IMR-90 (cell line): Measurements from ENCODE around the gene RNF215. TPM values are rescaled to one million over a fixed set of nuclear protein-coding genes. Genes with fewer than 3 reads are reported as not detected.

Experiments
- ATAC-seq: fragments of 200-7000 bp; cut with Tn5 transposase; 2 replicates; pipeline ENCODE4 v1.9.1; 2020; ENCODE audit warnings: low read depth, mild to moderate bottlenecking, moderate library complexity
- BruUV-seq: library from RNA; stranded (reverse); fragments of 400-500 nt; replicated peaks from 2 replicates; lab custom pipeline; 2021; lab: Mats Ljungman, UMichigan
- CTCF ChIA-PET: fragments of 300-600 bp; formaldehyde crosslinking; extraction: SDS; loops from one replicate; lab custom pipeline; 2021; ENCODE audit warnings: antibody characterized with exemption; lab: Yijun Ruan, JAX
- POLR2A ChIA-PET: fragments of 300-600 bp; sonication (Branson Sonifier 250); formaldehyde crosslinking; loops from one replicate; lab custom pipeline; 2022; ENCODE audit warnings: antibody characterized with exemption; ENCODE audit not compliant: unreplicated experiment; lab: Charles Lee
- DNase-seq: peaks from one replicate; pipeline ENCODE4 v3.0.0; 2013
- H2AFZ ChIP-seq: replicated peaks from 2 replicates; pipeline ENCODE3; 2013; ENCODE audit warnings: low read length, mild to moderate bottlenecking; ENCODE audit not compliant: poor library complexity
- H2AK5ac ChIP-seq: 2 replicates; pipeline ENCODE4 v1.6.1; 2013; ENCODE audit warnings: low read depth, low read length, inconsistent platforms
- H2AK9ac ChIP-seq: replicated peaks from 2 replicates; pipeline ENCODE3; 2013; ENCODE audit warnings: mild to moderate bottlenecking, low read depth, low read length, moderate library complexity; ENCODE audit not compliant: poor library complexity
- H2BK120ac ChIP-seq: 2 replicates; pipeline ENCODE4 v1.6.1; 2013; ENCODE audit warnings: low read depth, low read length, inconsistent platforms
- H2BK15ac ChIP-seq: 3 replicates; pipeline ENCODE4 v1.6.1; 2013; ENCODE audit warnings: low read depth, low read length, inconsistent platforms
- H2BK20ac ChIP-seq: 2 replicates; pipeline ENCODE4 v1.6.1; 2013; ENCODE audit warnings: low read depth, mild to moderate bottlenecking, inconsistent platforms, low read length, moderate library complexity
- H2BK5ac ChIP-seq: 2 replicates; pipeline ENCODE4 v1.6.1; 2013; ENCODE audit warnings: mild to moderate bottlenecking, low read depth, low read length, inconsistent platforms; ENCODE audit not compliant: poor library complexity, severe bottlenecking
- H3K14ac ChIP-seq: replicated peaks from 2 replicates; pipeline ENCODE4 v1.6.1; 2013; ENCODE audit warnings: low read depth, low read length, inconsistent platforms
- H3K18ac ChIP-seq: 2 replicates; pipeline ENCODE4 v1.6.1; 2013; ENCODE audit warnings: low read depth, low read length, control low read depth
- H3K23ac ChIP-seq: 2 replicates; pipeline ENCODE4 v1.6.1; 2013; ENCODE audit warnings: low read depth, low read length, inconsistent platforms
- H3K27ac ChIP-seq: 2 replicates; pipeline ENCODE4 v1.5.1; 2013; ENCODE audit warnings: mild to moderate bottlenecking, control low read depth, low read length; ENCODE audit not compliant: insufficient read depth
- H3K27me3 ChIP-seq: 2 replicates; pipeline ENCODE4 v1.6.1; 2013; ENCODE audit warnings: low read length; ENCODE audit not compliant: control insufficient read depth, insufficient read depth
- H3K36me3 ChIP-seq: 2 replicates; pipeline ENCODE4 v1.6.1; 2013; ENCODE audit warnings: low read length, mixed read lengths; ENCODE audit not compliant: control insufficient read depth, insufficient read depth
- H3K4ac ChIP-seq: 2 replicates; pipeline ENCODE4 v1.6.1; 2013; ENCODE audit warnings: low read depth, low read length, inconsistent platforms
- H3K4me1 ChIP-seq: 2 replicates; pipeline ENCODE4 v1.6.1; 2013; ENCODE audit warnings: low read length, mixed read lengths; ENCODE audit not compliant: control insufficient read depth, insufficient read depth
- H3K4me2 ChIP-seq: 2 replicates; pipeline ENCODE4 v1.6.1; 2013; ENCODE audit warnings: low read depth, mild to moderate bottlenecking, control low read depth, low read length, moderate library complexity
- H3K4me3 ChIP-seq: 2 replicates; pipeline ENCODE4 v1.5.1; 2013; ENCODE audit warnings: low read depth, mild to moderate bottlenecking, control low read depth, low read length, moderate library complexity; ENCODE audit not compliant: insufficient read depth
- H3K56ac ChIP-seq: 2 replicates; pipeline ENCODE4 v1.6.1; 2013; ENCODE audit warnings: low read length, inconsistent platforms; ENCODE audit not compliant: insufficient read depth; ENCODE audit errors: extremely low read depth
- H3K79me1 ChIP-seq, 2 experiments: 2 replicates each; pipeline ENCODE4 v1.6.1; 2013; ENCODE audit warnings: low read length in 2 of 2, inconsistent platforms in 1 of 2, low read depth in 1 of 2
- H3K9ac ChIP-seq: 2 replicates; pipeline ENCODE4 v1.6.1; 2013; ENCODE audit warnings: low read depth, low read length, control low read depth
- H3K9me1 ChIP-seq: 2 replicates; pipeline ENCODE4 v1.6.1; 2013; ENCODE audit warnings: low read length, inconsistent platforms; ENCODE audit not compliant: insufficient read depth
- H3K9me3 ChIP-seq: 2 replicates; pipeline ENCODE4 v1.6.1; 2013; ENCODE audit warnings: low read length; ENCODE audit not compliant: control insufficient read depth, insufficient read depth
- H4K20me1 ChIP-seq: 2 replicates; pipeline ENCODE4 v1.6.1; 2013; ENCODE audit warnings: low read length, inconsistent platforms; ENCODE audit not compliant: insufficient read depth
- H4K5ac ChIP-seq: 2 replicates; pipeline ENCODE4 v1.6.1; 2013; ENCODE audit warnings: mild to moderate bottlenecking, low read depth, low read length, control low read depth
- H4K8ac ChIP-seq, 2 experiments: 2 replicates each; pipeline ENCODE4 v1.6.1; 2013; ENCODE audit warnings: low read depth in 2 of 2, low read length in 2 of 2, control low read depth in 1 of 2, inconsistent platforms in 1 of 2
- H4K91ac ChIP-seq: 2 replicates; pipeline ENCODE4 v1.6.1; 2013; ENCODE audit warnings: low read depth, low read length, inconsistent platforms; ENCODE audit not compliant: insufficient read depth
- BHLHE40 ChIP-seq: fragments of 150-350 bp; IDR thresholded peaks from 2 replicates; pipeline ENCODE4 v1.6.1; 2016; ENCODE audit warnings: mild to moderate bottlenecking, low read depth, low read length
- CEBPB ChIP-seq: IDR thresholded peaks from 2 replicates; pipeline ENCODE4 v1.6.1; 2012; ENCODE audit warnings: low read depth, low read length, improper control_type of control experiment
- CHD1 ChIP-seq: IDR thresholded peaks from 2 replicates; pipeline ENCODE4 v1.6.1; 2012; ENCODE audit warnings: low read depth, low read length, improper control_type of control experiment
- FOS ChIP-seq: fragments of 150-350 bp; IDR thresholded peaks from 2 replicates; pipeline ENCODE4 v1.6.1; 2016; ENCODE audit warnings: low read depth, low read length
- MAFK ChIP-seq: IDR thresholded peaks from 2 replicates; pipeline ENCODE4 v1.6.1; 2012; ENCODE audit warnings: low read depth, low read length, improper control_type of control experiment
- MAZ ChIP-seq: IDR thresholded peaks from 2 replicates; pipeline ENCODE4 v1.6.1; 2012; ENCODE audit warnings: low read depth, mild to moderate bottlenecking, low read length, improper control_type of control experiment, moderate library complexity, borderline replicate concordance
- MXI1 ChIP-seq: IDR thresholded peaks from 2 replicates; pipeline ENCODE4 v1.6.1; 2012; ENCODE audit warnings: low read depth, mild to moderate bottlenecking, low read length, moderate library complexity, borderline replicate concordance
- NFE2L2 ChIP-seq: fragments of 150-350 bp; IDR thresholded peaks from 2 replicates; pipeline ENCODE4 v1.6.1; 2016; ENCODE audit warnings: low read depth, mild to moderate bottlenecking, low read length
- POLR2A ChIP-seq: IDR thresholded peaks from 2 replicates; pipeline ENCODE4 v1.6.1; 2012; ENCODE audit warnings: mild to moderate bottlenecking, low read depth, low read length
- RAD21 ChIP-seq: IDR thresholded peaks from 2 replicates; pipeline ENCODE4 v1.6.1; 2012; ENCODE audit warnings: low read length, improper control_type of control experiment
- RFX5 ChIP-seq: IDR thresholded peaks from 2 replicates; pipeline ENCODE4 v1.8.0; 2012; ENCODE audit warnings: low read depth, mild to moderate bottlenecking, low read length, moderate library complexity
- SMC3 ChIP-seq: fragments of 150-350 bp; IDR thresholded peaks from 2 replicates; pipeline ENCODE4 v1.6.1; 2016; ENCODE audit warnings: low read depth, mild to moderate bottlenecking, antibody characterized with exemption, low read length, moderate library complexity
- WGBS, 2 experiments: methylation state at CpG; one replicate each; pipeline versions ENCODE4 v1.1.5 to v1.1.7; 2013; ENCODE audit warnings: missing lambda C conversion rate in 2 of 2; ENCODE audit not compliant: insufficient read length in 1 of 2; ENCODE audit errors: extremely low coverage in 2 of 2; 5-methylcytosine and 5-hydroxymethylcytosine counted together
- dilution Hi-C: fragments of 300-500 bp; cut with HindIII; formaldehyde crosslinking; loops from one replicate; pipeline ENCODE4 v1.14.3; 2018; ENCODE audit warnings: low sequenced_read_pairs; ENCODE audit not compliant: unreplicated experiment
- in situ Hi-C: fragments of 300-500 bp; cut with MboI; formaldehyde crosslinking; loops from 3 replicates; pipeline ENCODE4 v1.14.3; 2019; ENCODE audit warnings: low sequenced_read_pairs, inconsistent platforms, mixed read lengths
- intact Hi-C: fragments of 100-400 bp; cut with micrococcal nuclease; formaldehyde crosslinking; loops from 2 replicates; pipeline ENCODE4 v1.10.0; 2022
- polyA plus RNA-seq, 3 experiments: library from polyadenylated mRNA; depleted of rRNA; stranded (reverse); fragments of >200 nt; gene quantifications; 2 replicates each; pipeline ENCODE4 v1.2.3, GENCODE V29; 2012; ENCODE audit warnings: low replicate concordance in 1 of 3
- total RNA-seq: library from RNA; depleted of rRNA; stranded (reverse); fragments of >200 nt; gene quantifications from 2 replicates; pipeline ENCODE4 v1.2.3, GENCODE V29; 2012
- TF ChIP-seq, protein P1 (sequence below): fragments of 150-350 bp; IDR thresholded peaks from 2 replicates; pipeline ENCODE4 v1.6.1; 2017; ENCODE audit warnings: mild to moderate bottlenecking, antibody characterized with exemption, low read length, low read depth
- TF ChIP-seq, protein P2 (sequence below): fragments of 150-350 bp; IDR thresholded peaks from 2 replicates; pipeline ENCODE4 v1.6.1; 2016; ENCODE audit warnings: low read depth, mild to moderate bottlenecking, low read length, moderate library complexity, borderline replicate concordance
- TF ChIP-seq, protein P3 (sequence below): conservative IDR thresholded peaks from 2 replicates; pipeline ENCODE4 v1.5.1; 2012; ENCODE audit warnings: mild to moderate bottlenecking, low read depth, low read length, improper control_type of control experiment

Gene RNF215
- total and polyA plus RNA-seq, 2 of the 4 experiments (the other 2 are of a cell fraction) = 15.8 to 21.9 TPM

DNA sequence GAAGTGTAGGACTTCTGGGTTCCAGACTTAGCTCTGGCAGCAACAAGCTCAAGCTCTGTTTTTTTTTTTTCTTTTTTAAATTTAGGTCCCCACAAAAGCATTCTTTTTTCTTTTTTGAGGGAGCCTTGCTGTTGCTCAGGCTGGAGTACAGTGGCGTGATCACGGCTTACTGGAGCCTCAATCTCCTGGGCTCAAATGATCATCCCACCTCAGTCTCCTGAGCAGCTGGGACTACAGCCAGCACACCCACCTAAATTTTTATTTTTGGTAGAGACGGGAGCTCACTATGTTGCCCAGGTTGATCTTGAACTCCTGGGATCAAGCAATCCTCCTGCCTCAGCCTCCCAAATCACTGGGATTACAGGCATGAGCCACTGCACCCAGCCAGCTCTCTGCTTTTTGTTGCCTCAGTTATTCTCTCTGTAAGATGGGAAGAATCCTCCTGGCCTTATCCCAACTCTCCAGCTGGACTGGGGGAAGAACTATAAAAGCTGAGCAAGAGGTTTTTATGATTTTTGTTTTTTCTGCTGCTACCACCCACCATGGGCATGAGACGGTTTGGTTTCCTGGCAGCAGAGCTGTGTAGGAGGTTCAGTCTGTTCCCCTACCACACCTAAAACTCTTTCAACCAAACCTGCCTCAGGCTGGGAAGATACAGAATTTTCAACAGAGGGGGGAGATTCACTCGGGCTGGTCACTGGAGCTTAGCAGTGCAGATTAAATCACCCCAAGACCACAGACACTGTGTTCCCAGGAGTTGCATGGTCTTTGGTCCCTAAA is 26.7 kb upstream of the RNF215 start:
- no peak overlapping the region for H2BK15ac ChIP-seq
- no peaks in the 10 kb centered on the region for H3K9me3 ChIP-seq
- H4K20me1 ChIP-seq = no peaks in the 10 kb centered on the region
- H3K23ac ChIP-seq = no peak overlapping the region
- no peak overlapping the region for H4K91ac ChIP-seq
- H3K36me3 ChIP-seq = peaks cover 54% of the 10 kb centered on the region
- dilution Hi-C loops (no loop called here), in situ Hi-C loops (no loop called here), intact Hi-C loops (no loop called here)
- H2AK5ac ChIP-seq = no peak overlapping the region
- H3K18ac ChIP-seq = no peak overlapping the region
- no peaks in the 10 kb centered on the region for H3K27me3 ChIP-seq
- no peak overlapping the region for H3K9ac ChIP-seq
- no peak overlapping the region for H3K14ac ChIP-seq
- ChIA-PET CTCF (interaction anchor here (1.0 kb wide), 1 partner anchor 10 kb away, joined by 4 read pairs; no protein-coding TSS in a partner anchor), POLR2A (interaction anchor here (0.6 kb wide), 1 partner anchor 39 kb away, joined by 3 read pairs; no protein-coding TSS in a partner anchor)
- H3K4me1 ChIP-seq = peaks cover 6% of the 10 kb centered on the region
- no peak for ATAC-seq
- no peak overlapping the region for H3K27ac ChIP-seq
- no peak overlapping the region for H2BK5ac ChIP-seq
- no peak overlapping the region for H2AFZ ChIP-seq
- H3K4me3 ChIP-seq = no peak overlapping the region
- peaks cover 18 to 47% of the 10 kb centered on the region in 2 experiments for H3K79me1 ChIP-seq
- no peak overlapping the region for H3K4ac ChIP-seq
- peaks cover 11% of the 10 kb centered on the region for H3K9me1 ChIP-seq
- no peak overlapping the region for H2AK9ac ChIP-seq
- BruUV-seq = no TSS peak
- H3K4me2 ChIP-seq = no peak overlapping the region
- H3K56ac ChIP-seq = no peak overlapping the region
- H4K5ac ChIP-seq = no peak overlapping the region
- no peak overlapping the region for H2BK120ac ChIP-seq
- no CpG with 5 or more reads among the region's 5 CpGs for WGBS, 2 experiments
- no peak for DNase-seq
- no peak overlapping the region for H4K8ac ChIP-seq
- H2BK20ac ChIP-seq = no peak overlapping the region
- TF ChIP-seq MAFK (no peak), CHD1 (no peak), RFX5 (no peak), CEBPB (no peak), BHLHE40 (no peak), POLR2A (no peak), FOS (no peak), RAD21 (no peak), NFE2L2 (no peak), SMC3 (no peak), MAZ (no peak), MXI1 (no peak)
- TF ChIP-seq, protein P1, sequence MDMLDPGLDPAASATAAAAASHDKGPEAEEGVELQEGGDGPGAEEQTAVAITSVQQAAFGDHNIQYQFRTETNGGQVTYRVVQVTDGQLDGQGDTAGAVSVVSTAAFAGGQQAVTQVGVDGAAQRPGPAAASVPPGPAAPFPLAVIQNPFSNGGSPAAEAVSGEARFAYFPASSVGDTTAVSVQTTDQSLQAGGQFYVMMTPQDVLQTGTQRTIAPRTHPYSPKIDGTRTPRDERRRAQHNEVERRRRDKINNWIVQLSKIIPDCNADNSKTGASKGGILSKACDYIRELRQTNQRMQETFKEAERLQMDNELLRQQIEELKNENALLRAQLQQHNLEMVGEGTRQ = no peak
- TF ChIP-seq, protein P2, sequence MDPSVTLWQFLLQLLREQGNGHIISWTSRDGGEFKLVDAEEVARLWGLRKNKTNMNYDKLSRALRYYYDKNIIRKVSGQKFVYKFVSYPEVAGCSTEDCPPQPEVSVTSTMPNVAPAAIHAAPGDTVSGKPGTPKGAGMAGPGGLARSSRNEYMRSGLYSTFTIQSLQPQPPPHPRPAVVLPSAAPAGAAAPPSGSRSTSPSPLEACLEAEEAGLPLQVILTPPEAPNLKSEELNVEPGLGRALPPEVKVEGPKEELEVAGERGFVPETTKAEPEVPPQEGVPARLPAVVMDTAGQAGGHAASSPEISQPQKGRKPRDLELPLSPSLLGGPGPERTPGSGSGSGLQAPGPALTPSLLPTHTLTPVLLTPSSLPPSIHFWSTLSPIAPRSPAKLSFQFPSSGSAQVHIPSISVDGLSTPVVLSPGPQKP = no peak
- TF ChIP-seq, protein P3, sequence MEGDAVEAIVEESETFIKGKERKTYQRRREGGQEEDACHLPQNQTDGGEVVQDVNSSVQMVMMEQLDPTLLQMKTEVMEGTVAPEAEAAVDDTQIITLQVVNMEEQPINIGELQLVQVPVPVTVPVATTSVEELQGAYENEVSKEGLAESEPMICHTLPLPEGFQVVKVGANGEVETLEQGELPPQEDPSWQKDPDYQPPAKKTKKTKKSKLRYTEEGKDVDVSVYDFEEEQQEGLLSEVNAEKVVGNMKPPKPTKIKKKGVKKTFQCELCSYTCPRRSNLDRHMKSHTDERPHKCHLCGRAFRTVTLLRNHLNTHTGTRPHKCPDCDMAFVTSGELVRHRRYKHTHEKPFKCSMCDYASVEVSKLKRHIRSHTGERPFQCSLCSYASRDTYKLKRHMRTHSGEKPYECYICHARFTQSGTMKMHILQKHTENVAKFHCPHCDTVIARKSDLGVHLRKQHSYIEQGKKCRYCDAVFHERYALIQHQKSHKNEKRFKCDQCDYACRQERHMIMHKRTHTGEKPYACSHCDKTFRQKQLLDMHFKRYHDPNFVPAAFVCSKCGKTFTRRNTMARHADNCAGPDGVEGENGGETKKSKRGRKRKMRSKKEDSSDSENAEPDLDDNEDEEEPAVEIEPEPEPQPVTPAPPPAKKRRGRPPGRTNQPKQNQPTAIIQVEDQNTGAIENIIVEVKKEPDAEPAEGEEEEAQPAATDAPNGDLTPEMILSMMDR = no peak
